ENCODE data around the gene TRAPPC12.
A peak's percentile ranks its signal among the peaks of the same experiment; 100 is the strongest.

The TRAPPC12 gene

GRCh38 chr2:3409627-3410170 is 30.2 kb downstream of the TRAPPC12 start:
- DNase-seq = no peak

- DNase-seq = no peak
These were observed 31.6 kb downstream of the TRAPPC12 start for GRCh38 chr2:3411103-3411502.

- no peak for DNase-seq
These were observed 34.2 kb downstream of the TRAPPC12 start for GRCh38 chr2:3413697-3414096.

GRCh38 chr2:3414133-3414860 is 34.8 kb downstream of the TRAPPC12 start:
- no peak for DNase-seq

GRCh38 chr2:3418766-3419404 is 39.4 kb downstream of the TRAPPC12 start:
- DNase-seq = no peak

- DNase-seq = no peak
These were observed 40.7 kb downstream of the TRAPPC12 start for GRCh38 chr2:3420076-3420768.

GRCh38 chr2:3420769-3421397 is 41.4 kb downstream of the TRAPPC12 start:
- DNase-seq = no peak

- no peak for DNase-seq
These were observed 42.1 kb downstream of the TRAPPC12 start for GRCh38 chr2:3421580-3421979.

- no peak for DNase-seq
These were observed 42.8 kb downstream of the TRAPPC12 start for GRCh38 chr2:3422161-3422779.

GRCh38 chr2:3423492-3424170 is 44.1 kb downstream of the TRAPPC12 start:
- DNase-seq = peak; percentile 67

- no peak for DNase-seq
These were observed 44.8 kb downstream of the TRAPPC12 start for GRCh38 chr2:3424171-3424795.

- no peak for DNase-seq
These were observed 47.1 kb downstream of the TRAPPC12 start for GRCh38 chr2:3426615-3427014.

- DNase-seq = no peak
These were observed 47.8 kb downstream of the TRAPPC12 start for GRCh38 chr2:3427272-3427671.

GRCh38 chr2:3428577-3428976 is 49.1 kb downstream of the TRAPPC12 start:
- no peak for DNase-seq

- no peak for DNase-seq
These were observed 49.6 kb downstream of the TRAPPC12 start for GRCh38 chr2:3429066-3429610.

- no peak for DNase-seq
These were observed 50.7 kb downstream of the TRAPPC12 start for GRCh38 chr2:3430172-3430571.

- DNase-seq = no peak
These were observed 51.4 kb downstream of the TRAPPC12 start for GRCh38 chr2:3430740-3431490.

GRCh38 chr2:3432067-3432466 is 52.6 kb downstream of the TRAPPC12 start:
- DNase-seq = no peak

GRCh38 chr2:3432693-3433338 is 53.3 kb downstream of the TRAPPC12 start:
- DNase-seq = no peak

GRCh38 chr2:3433339-3433699 is 53.8 kb downstream of the TRAPPC12 start:
- no peak for DNase-seq

All from stimulated activated naive CD4-positive, alpha-beta T cell treated with Interleukin-2 at 50 U/mL for 16 hours (primary cell).